ENCODE measurements around the gene MRPS18A. TPM values are rescaled to one million over a fixed set of nuclear protein-coding genes. Genes with fewer than 3 reads are reported as not detected.

The MRPS18A gene
- total RNA-seq, 1 donor from 2014 or later = 41.8 TPM

DNA sequence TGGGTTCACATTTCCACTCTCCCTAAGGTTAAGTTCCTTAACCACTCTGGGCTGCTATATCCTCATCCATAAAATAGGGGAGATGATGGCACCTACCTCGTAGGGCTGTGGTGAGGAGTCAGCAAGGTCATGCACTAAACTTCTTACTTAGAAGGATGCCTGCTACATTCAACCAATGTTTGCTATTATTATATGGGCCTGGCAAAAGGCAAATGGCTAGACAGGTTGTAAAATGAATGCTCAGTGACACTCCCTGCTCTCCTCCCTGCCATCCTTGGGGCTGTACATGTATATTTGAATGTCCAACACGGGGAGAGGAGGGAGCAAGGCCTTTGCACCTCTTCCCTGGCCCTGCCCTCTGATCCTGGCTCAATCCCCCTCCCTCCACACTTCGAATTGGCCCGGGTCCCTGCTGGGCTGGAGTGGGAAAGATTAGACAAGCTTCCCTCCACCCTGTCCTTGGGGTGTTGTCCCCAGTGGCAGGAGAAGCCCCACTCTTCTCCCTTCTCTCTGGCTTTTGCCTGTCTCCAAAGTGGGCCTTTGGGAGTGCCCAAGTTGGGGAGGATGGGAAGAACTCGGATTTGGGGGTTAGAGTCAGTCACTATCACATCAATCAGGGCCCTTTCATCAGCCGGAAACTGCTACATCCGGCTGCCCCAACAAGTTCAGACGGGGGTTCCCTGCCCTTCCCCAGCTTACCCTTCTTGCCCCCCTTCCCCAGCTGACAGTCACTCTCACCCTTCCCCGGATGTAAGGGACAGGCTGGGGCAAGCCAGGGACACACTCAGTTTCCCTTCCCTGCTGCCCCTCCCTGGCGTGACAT lies 46.1 kb upstream of the MRPS18A start:
- Histone ChIP-seq H3K27me3 (ENCODE audit: low read depth) (no peaks in the 10 kb centered on the region), H3K27ac (replicated peaks) (no peak overlapping the region), H3K4me3 (no peak overlapping the region), H3K4me1 (peaks cover 18% of the 10 kb centered on the region), H3K36me3 (no peaks in the 10 kb centered on the region), H3K9me3 (replicated peaks) (peaks cover 34% of the 10 kb centered on the region)
- TF ChIP-seq, protein P1, sequence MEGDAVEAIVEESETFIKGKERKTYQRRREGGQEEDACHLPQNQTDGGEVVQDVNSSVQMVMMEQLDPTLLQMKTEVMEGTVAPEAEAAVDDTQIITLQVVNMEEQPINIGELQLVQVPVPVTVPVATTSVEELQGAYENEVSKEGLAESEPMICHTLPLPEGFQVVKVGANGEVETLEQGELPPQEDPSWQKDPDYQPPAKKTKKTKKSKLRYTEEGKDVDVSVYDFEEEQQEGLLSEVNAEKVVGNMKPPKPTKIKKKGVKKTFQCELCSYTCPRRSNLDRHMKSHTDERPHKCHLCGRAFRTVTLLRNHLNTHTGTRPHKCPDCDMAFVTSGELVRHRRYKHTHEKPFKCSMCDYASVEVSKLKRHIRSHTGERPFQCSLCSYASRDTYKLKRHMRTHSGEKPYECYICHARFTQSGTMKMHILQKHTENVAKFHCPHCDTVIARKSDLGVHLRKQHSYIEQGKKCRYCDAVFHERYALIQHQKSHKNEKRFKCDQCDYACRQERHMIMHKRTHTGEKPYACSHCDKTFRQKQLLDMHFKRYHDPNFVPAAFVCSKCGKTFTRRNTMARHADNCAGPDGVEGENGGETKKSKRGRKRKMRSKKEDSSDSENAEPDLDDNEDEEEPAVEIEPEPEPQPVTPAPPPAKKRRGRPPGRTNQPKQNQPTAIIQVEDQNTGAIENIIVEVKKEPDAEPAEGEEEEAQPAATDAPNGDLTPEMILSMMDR (IDR thresholded peaks at IDR 0.05; ENCODE audit: borderline replicate concordance) = no peak
- no peak for DNase-seq
- intact Hi-C loops (cut with micrococcal nuclease) = no loop called here

DNA sequence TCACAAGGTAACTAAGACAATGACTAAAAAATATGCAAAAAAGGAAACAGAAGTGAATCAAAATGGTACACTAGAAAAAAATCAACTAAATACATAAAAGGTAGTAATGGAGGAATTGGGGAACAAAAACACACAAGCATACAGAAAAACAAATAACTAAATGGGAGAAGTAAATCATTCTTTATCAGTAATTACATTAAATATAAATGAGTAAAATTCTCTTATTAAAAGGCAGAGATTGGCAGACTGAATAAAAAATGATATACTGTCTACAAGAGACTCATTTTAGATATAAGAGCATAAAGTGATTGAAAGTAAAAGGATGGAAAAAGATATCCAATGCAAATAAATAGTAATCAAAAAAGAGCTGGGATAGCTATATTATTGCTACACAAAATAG lies 43.0 kb upstream of the MRPS18A start:
- no peak for DNase-seq
- Histone ChIP-seq H3K9me3 (replicated peaks) (peaks cover 34% of the 10 kb centered on the region), H3K4me1 (peaks cover 6% of the 10 kb centered on the region), H3K27me3 (ENCODE audit: low read depth) (no peaks in the 10 kb centered on the region), H3K4me3 (no peak overlapping the region), H3K36me3 (no peaks in the 10 kb centered on the region), H3K27ac (replicated peaks) (no peak overlapping the region)
- TF ChIP-seq, protein P1 (IDR thresholded peaks at IDR 0.05; ENCODE audit: borderline replicate concordance) = no peak
- intact Hi-C loops (cut with micrococcal nuclease) = no loop called here

DNA sequence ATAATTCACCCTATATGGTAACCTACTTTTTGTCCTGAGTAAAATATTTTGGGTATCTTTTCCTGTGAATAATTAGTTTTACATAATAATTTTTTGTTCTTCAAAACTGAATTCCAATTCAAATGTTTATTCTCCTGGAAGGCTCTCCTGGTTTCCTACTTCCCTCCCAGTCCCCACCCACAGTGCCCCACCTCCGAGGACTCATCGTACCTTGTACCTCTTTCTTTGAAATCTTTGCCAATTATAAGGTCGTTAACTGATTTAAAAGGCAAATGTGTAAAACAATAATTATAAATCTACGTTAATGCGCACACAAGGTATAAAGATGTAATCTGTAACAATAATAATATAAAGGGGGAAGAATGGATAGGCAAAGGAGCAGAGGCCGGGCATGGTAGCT lies 41.9 kb upstream of the MRPS18A start:
- peaks cover 34% of the 10 kb centered on the region for H3K9me3 ChIP-seq (replicated peaks)
- no peak overlapping the region for H3K4me3 ChIP-seq
- intact Hi-C loops (cut with micrococcal nuclease) = no loop called here
- H3K36me3 ChIP-seq = no peaks in the 10 kb centered on the region
- H3K27ac ChIP-seq (replicated peaks) = no peak overlapping the region
- TF ChIP-seq, protein P1 (IDR thresholded peaks at IDR 0.05; ENCODE audit: borderline replicate concordance) = no peak
- H3K27me3 ChIP-seq (ENCODE audit: low read depth) = no peaks in the 10 kb centered on the region
- H3K4me1 ChIP-seq = peaks cover 6% of the 10 kb centered on the region
- no peak for DNase-seq

- Histone ChIP-seq H3K4me3 (no peak overlapping the region), H3K4me1 (peaks cover 2% of the 10 kb centered on the region), H3K27ac (replicated peaks) (no peak overlapping the region), H3K9me3 (replicated peaks) (peaks cover 34% of the 10 kb centered on the region), H3K36me3 (no peaks in the 10 kb centered on the region), H3K27me3 (ENCODE audit: low read depth) (no peaks in the 10 kb centered on the region)
- DNase-seq = no peak
- TF ChIP-seq, protein P1 (IDR thresholded peaks at IDR 0.05; ENCODE audit: borderline replicate concordance) = no peak
- intact Hi-C loops (cut with micrococcal nuclease) = no loop called here
Measured at GRCh38 chr6:43728586-43728985, 41.0 kb upstream of the MRPS18A start.

DNA sequence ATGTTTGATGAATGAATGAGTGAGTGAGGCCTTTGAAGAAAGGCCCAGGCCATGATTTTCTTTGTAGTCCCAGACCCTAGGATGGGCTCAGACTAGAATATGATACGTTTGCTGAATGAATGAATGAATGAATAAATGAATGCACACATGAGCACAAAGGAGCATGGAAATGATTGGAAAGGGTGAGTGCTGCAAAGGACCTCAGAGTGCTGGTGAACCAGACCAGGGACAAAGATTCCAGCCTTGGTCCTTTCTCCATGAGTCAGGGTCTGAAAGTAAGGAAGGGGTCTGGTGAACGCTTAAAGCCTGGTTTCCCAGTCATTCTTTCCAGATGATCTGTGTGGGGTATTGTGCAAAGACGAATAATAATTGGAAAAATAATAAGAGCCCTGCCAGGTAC lies 40.0 kb upstream of the MRPS18A start:
- no peak for DNase-seq
- intact Hi-C loops (cut with micrococcal nuclease) = no loop called here
- no peak overlapping the region for H3K27ac ChIP-seq (replicated peaks)

More for the DNA sequence above, 40.0 kb upstream of the MRPS18A start:
- TF ChIP-seq, protein P1 (IDR thresholded peaks at IDR 0.05; ENCODE audit: borderline replicate concordance) = no peak
- Histone ChIP-seq H3K9me3 (replicated peaks) (peaks cover 34% of the 10 kb centered on the region), H3K4me1 (no peaks in the 10 kb centered on the region), H3K36me3 (no peaks in the 10 kb centered on the region), H3K27me3 (ENCODE audit: low read depth) (no peaks in the 10 kb centered on the region), H3K4me3 (no peak overlapping the region)

Data from left ventricle myocardium inferior (tissue), 1 donor.